DMS53 treated with DMSO at 0.1 percent for 48 hours (cell line): Measurements from ENCODE around the gene CELSR2.
"Not testable (repeated sequence)": the region's sequence is repeated elsewhere in the genome, so short reads cannot be mapped to it uniquely, and the experiment has no call there.

Source experiments
- DNase-seq: peaks from one replicate; lab custom pipeline; 2025; ENCODE audit not compliant: unreplicated experiment; lab: John Stamatoyannopoulos, UW

Gene CELSR2

GRCh38 chr1:109277434-109278204 lies 28.3 kb downstream of the CELSR2 start:
- DNase-seq = peak; percentile 66

- no peak for DNase-seq
These were observed 30.4 kb downstream of the CELSR2 start for GRCh38 chr1:109279615-109280278.

GRCh38 chr1:109280862-109281261 lies 31.5 kb downstream of the CELSR2 start:
- DNase-seq = no peak

- no peak for DNase-seq
These were observed 32.5 kb downstream of the CELSR2 start for GRCh38 chr1:109281680-109282496.

- peak; percentile 13 for DNase-seq
These were observed 33.2 kb downstream of the CELSR2 start for GRCh38 chr1:109282497-109282951.

GRCh38 chr1:109282952-109283747 lies 33.8 kb downstream of the CELSR2 start, which contains the start of gene PSRC1:
Gene PSRC1, minus strand, starts transcription at chr1:109283145.
- DNase-seq = peak; percentile 95

GRCh38 chr1:109283748-109284600 lies 34.6 kb downstream of the CELSR2 start:
- DNase-seq = peak; percentile 38

- not testable (repeated sequence) for DNase-seq
These were observed 37.4 kb downstream of the CELSR2 start for GRCh38 chr1:109286762-109287161.

GRCh38 chr1:109290137-109290536 lies 40.8 kb downstream of the CELSR2 start:
- DNase-seq = no peak

- no peak for DNase-seq
These were observed 41.7 kb downstream of the CELSR2 start for GRCh38 chr1:109290998-109291397.

GRCh38 chr1:109292364-109292763 lies 43.0 kb downstream of the CELSR2 start:
- DNase-seq = no peak

GRCh38 chr1:109293026-109293425 lies 43.7 kb downstream of the CELSR2 start:
- no peak for DNase-seq

GRCh38 chr1:109294481-109294880 lies 45.1 kb downstream of the CELSR2 start:
- DNase-seq = no peak

- DNase-seq = no peak
These were observed 46.5 kb downstream of the CELSR2 start for GRCh38 chr1:109295712-109296415.

GRCh38 chr1:109296782-109297181 lies 47.4 kb downstream of the CELSR2 start:
- no peak for DNase-seq

GRCh38 chr1:109298666-109299557 lies 49.6 kb downstream of the CELSR2 start:
- DNase-seq = peak; percentile 18

GRCh38 chr1:109299558-109300343 lies 50.4 kb downstream of the CELSR2 start:
- DNase-seq = no peak
